Spinal cord (tissue), 10 donors: ENCODE data around the gene COP1. TPM values are rescaled to one million over a fixed set of nuclear protein-coding genes. Genes with fewer than 3 reads are reported as not detected.
"Not testable (repeated sequence)": the region's sequence is repeated elsewhere in the genome, so short reads cannot be mapped to it uniquely, and the experiment has no call there.

Source experiments
- DNase-seq, 6 donors: peaks; one replicate each; pipeline versions ENCODE4 v3.0.0 to v3.0.0-alpha.2; 2013 to 2015; ENCODE audit warnings: low spot score in 6 of 6, low read depth in 4 of 6
- H3K27ac ChIP-seq: one replicate; pipeline ENCODE4 v1.5.1; 2013; ENCODE audit warnings: low read depth, low read length, control low read depth
- H3K27me3 ChIP-seq: one replicate; pipeline ENCODE4 v1.6.1; 2013; ENCODE audit warnings: low read length; ENCODE audit not compliant: control insufficient read depth, insufficient read depth
- H3K36me3 ChIP-seq: one replicate; pipeline ENCODE4 v1.6.1; 2013; ENCODE audit warnings: low read length; ENCODE audit not compliant: control insufficient read depth, insufficient read depth
- H3K4me1 ChIP-seq: one replicate; pipeline ENCODE4 v1.6.1; 2013; ENCODE audit warnings: low read length; ENCODE audit not compliant: control insufficient read depth, insufficient read depth
- H3K4me3 ChIP-seq: one replicate; pipeline ENCODE4 v1.5.1; 2013; ENCODE audit warnings: low read depth, low read length, control low read depth
- H3K9me3 ChIP-seq: one replicate; pipeline ENCODE4 v1.6.1; 2013; ENCODE audit warnings: low read length; ENCODE audit not compliant: control insufficient read depth, insufficient read depth
- WGBS: methylation state at CpG from one replicate; pipeline ENCODE4 v1.1.5; 2013; ENCODE audit warnings: missing lambda C conversion rate; ENCODE audit not compliant: insufficient coverage; 5-methylcytosine and 5-hydroxymethylcytosine counted together
- polyA plus RNA-seq, 2 donors: library from polyadenylated mRNA; unstranded; fragments of 120-200 nt; gene quantifications; one replicate each; pipeline ENCODE4 v1.2.1, GENCODE V29; 2013; ENCODE audit not compliant: insufficient read length in 2 of 2
- total RNA-seq, 2 donors: library from RNA; depleted of rRNA in 1 of 2; stranded (reverse); fragments of 120-200 nt in 1 of 2; fragments of >200 nt in 1 of 2; gene quantifications; one replicate each; pipeline versions ENCODE4 v1.2.3 to v1.2.4, GENCODE V29; 2013 to 2014
- donor health status: healthy.

COP1 gene
- total and polyA plus RNA-seq, 4 donors = 51.6 to 70.6 (median 59.9) TPM

DNA sequence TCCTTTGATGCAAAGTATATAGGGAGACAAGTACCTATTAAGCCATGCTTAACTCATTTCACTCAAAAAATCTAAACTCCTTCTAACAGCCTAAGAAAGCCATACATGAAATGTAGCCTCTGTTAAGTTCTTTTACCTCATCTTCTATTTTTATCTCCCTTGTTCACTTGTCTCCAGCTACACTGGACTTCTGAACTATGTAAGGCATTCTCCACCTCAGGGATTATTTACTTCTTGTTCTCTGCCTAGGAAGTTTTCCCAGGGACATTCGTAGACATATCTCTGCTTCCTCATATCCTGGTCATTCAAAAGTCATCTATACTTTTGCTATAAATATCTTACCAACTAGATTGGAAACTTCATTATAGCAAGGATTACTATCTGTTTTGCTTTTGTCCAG, 96.9 kb downstream of the COP1 start:
- no peak overlapping the region for H3K27ac ChIP-seq
- DNase-seq = no peak
- no peaks in the 10 kb centered on the region for H3K9me3 ChIP-seq
- no peaks in the 10 kb centered on the region for H3K4me1 ChIP-seq
- 100% methylated on average over 1 of the region's 1 CpG for WGBS
- H3K4me3 ChIP-seq = no peak overlapping the region
- H3K27me3 ChIP-seq = no peaks in the 10 kb centered on the region
- peaks cover 1% of the 10 kb centered on the region for H3K36me3 ChIP-seq

DNA sequence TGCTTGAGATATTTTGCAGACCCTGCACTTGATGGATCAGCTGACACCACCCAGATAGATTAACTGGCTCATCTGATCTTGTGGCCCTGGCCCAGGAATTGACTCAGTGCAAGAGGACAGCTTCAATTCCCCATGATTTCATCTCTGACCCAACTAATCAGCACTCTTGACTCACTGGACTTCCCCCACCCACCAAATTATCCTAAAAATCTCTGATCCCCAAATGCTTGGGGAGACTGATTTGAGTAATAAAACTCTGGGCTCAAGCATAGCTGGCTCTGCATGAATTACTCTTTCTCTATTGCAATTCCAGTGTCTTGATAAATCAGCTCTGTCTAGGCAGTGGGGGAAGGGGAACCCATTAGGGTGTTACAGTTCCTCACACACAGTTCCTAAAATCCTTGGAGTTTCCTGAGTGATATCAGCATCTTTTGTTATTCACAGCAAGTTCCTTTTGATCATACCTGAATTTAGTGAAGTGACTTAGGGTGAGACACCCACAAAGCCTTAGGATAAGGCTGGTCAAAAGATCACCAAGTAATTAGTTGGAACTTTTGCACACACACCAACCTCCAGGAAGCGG, 104.2 kb downstream of the COP1 start:
- H3K27ac ChIP-seq = no peak overlapping the region
- no CpG with 5 or more reads among the region's 1 CpG for WGBS
- no peak for DNase-seq
- no peak overlapping the region for H3K4me3 ChIP-seq
- no peaks in the 10 kb centered on the region for H3K4me1 ChIP-seq
- H3K36me3 ChIP-seq = peaks cover 4% of the 10 kb centered on the region
- H3K9me3 ChIP-seq = peaks cover 12% of the 10 kb centered on the region
- no peaks in the 10 kb centered on the region for H3K27me3 ChIP-seq

- H3K36me3 ChIP-seq = peaks cover 4% of the 10 kb centered on the region
- no peaks in the 10 kb centered on the region for H3K27me3 ChIP-seq
- 94% methylated on average over 3 of the region's 5 CpGs for WGBS
- no peak for DNase-seq
- no peak overlapping the region for H3K4me3 ChIP-seq
- peaks cover 13% of the 10 kb centered on the region for H3K9me3 ChIP-seq
- H3K27ac ChIP-seq = no peak overlapping the region
- H3K4me1 ChIP-seq = no peaks in the 10 kb centered on the region
Observed at GRCh38 chr1:176101951-176102642, 105.0 kb downstream of the COP1 start.

GRCh38 chr1:176098560-176098959, 108.5 kb downstream of the COP1 start:
- Histone ChIP-seq H3K27me3 (no peaks in the 10 kb centered on the region), H3K4me1 (no peaks in the 10 kb centered on the region), H3K36me3 (peaks cover 4% of the 10 kb centered on the region), H3K4me3 (no peak overlapping the region), H3K27ac (no peak overlapping the region), H3K9me3 (peaks cover 13% of the 10 kb centered on the region)
- DNase-seq = no peak
- no CpG with 5 or more reads among the region's 2 CpGs for WGBS

DNA sequence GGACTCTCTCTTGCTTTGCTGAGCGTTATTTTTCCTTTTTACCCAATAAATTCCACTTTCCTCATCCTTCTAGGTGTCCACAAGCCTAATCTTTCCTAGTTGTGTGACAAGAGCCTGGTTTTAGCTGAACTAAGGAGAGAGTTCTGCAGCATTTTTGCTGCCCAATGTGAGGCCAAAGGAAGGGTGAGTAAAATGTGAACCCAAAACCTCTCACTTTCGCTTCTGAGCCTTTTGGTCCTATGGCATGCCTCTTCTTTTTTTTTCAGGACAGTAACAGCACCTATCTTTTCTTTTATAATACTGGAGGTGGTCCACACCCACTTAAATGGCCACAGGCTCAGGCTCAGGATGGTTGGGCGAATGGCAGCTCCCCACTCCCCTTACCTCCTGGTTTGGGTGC, 111.1 kb downstream of the COP1 start:
- DNase-seq = no peak
- 100% methylated on average over 1 of the region's 3 CpGs for WGBS
- Histone ChIP-seq H3K27ac (no peak overlapping the region), H3K27me3 (no peaks in the 10 kb centered on the region), H3K36me3 (peaks cover 4% of the 10 kb centered on the region), H3K4me1 (no peaks in the 10 kb centered on the region), H3K4me3 (no peak overlapping the region), H3K9me3 (peaks cover 13% of the 10 kb centered on the region)

- no CpG with 5 or more reads among the region's 1 CpG for WGBS
- no peak for DNase-seq
- H3K27ac ChIP-seq = no peak overlapping the region
- peaks cover 1% of the 10 kb centered on the region for H3K9me3 ChIP-seq
- H3K4me1 ChIP-seq = no peaks in the 10 kb centered on the region
- no peaks in the 10 kb centered on the region for H3K27me3 ChIP-seq
- H3K4me3 ChIP-seq = no peak overlapping the region
- H3K36me3 ChIP-seq = no peaks in the 10 kb centered on the region
Observed at GRCh38 chr1:176090766-176091165, 116.3 kb downstream of the COP1 start.

DNA sequence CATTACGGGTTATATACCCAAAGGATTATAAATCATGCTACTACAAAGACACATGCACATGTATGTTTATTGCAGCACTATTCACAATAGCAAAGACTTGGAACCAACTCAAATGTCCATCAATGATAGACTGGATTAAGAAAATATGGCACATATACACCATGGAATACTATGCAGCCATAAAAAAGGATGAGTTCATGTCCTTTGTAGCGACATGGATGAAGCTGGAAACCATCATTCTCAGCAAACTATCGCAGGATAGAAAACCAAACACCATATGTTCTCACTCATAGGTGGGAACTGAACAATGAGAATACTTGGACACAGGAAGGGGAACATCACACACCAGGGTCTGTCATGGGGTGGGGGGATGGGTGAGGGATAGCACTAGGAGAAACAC, 119.3 kb downstream of the COP1 start:
- H3K9me3 ChIP-seq, H3K27me3 ChIP-seq, H3K27ac ChIP-seq, H3K4me1 ChIP-seq, H3K36me3 ChIP-seq, H3K4me3 ChIP-seq, DNase-seq: not testable (repeated sequence)
- WGBS = no CpG with 5 or more reads among the region's 3 CpGs

GRCh38 chr1:176073524-176074157, 133.4 kb downstream of the COP1 start:
- no peaks in the 10 kb centered on the region for H3K4me1 ChIP-seq
- peak; percentile 58 to 96 (median 80) for DNase-seq
- no peak overlapping the region for H3K4me3 ChIP-seq
- H3K9me3 ChIP-seq = peaks cover 6% of the 10 kb centered on the region
- H3K36me3 ChIP-seq = peaks cover 2% of the 10 kb centered on the region
- H3K27ac ChIP-seq = no peak overlapping the region
- no peaks in the 10 kb centered on the region for H3K27me3 ChIP-seq
- no CpG with 5 or more reads among the region's 5 CpGs for WGBS

DNA sequence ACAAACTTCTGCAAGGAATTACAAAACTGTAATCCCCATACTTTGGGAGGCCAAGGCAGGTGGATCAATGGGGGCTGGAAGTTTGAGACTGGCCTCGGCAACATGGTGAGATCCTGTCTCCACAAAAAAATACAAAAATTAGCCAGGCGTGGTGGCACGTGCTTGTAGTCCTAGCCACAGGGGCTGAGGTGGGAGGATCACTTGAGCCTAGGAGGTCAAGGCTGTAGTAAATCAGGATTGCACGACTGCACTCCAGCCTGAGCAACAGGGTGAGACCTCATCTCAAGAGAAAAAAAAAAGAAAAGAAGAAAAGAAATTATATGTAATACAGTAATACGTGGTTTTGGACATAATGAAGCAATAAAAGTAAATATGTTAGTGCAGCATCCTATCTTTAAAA, 138.2 kb downstream of the COP1 start:
- Histone ChIP-seq H3K27ac (no peak overlapping the region), H3K27me3 (no peaks in the 10 kb centered on the region), H3K4me3 (no peak overlapping the region), H3K9me3 (no peaks in the 10 kb centered on the region), H3K36me3 (peaks cover 5% of the 10 kb centered on the region), H3K4me1 (no peaks in the 10 kb centered on the region)
- no CpG with 5 or more reads among the region's 5 CpGs for WGBS
- DNase-seq = no peak

- H3K9me3 ChIP-seq = no peaks in the 10 kb centered on the region
- H3K4me1 ChIP-seq = no peaks in the 10 kb centered on the region
- no peak for DNase-seq
- no CpG with 5 or more reads among the region's 2 CpGs for WGBS
- no peaks in the 10 kb centered on the region for H3K27me3 ChIP-seq
- no peak overlapping the region for H3K4me3 ChIP-seq
- no peak overlapping the region for H3K27ac ChIP-seq
- peaks cover 5% of the 10 kb centered on the region for H3K36me3 ChIP-seq
Observed at GRCh38 chr1:176068256-176068655, 138.8 kb downstream of the COP1 start.
